ENCODE measurements around the gene ELOVL7. TPM values are rescaled to one million over a fixed set of nuclear protein-coding genes. Genes with fewer than 3 reads are reported as not detected.

Gene ELOVL7
- total and polyA plus RNA-seq, 2 of the 8 experiments (the other 6 are each of a cell fraction or from before 2014, with no cell fraction given) = 3.1 to 5.1 TPM

GRCh38 chr5:60872892-60873291, 28.8 kb upstream of the ELOVL7 start (continued):
- TF ChIP-seq SP4 (IDR thresholded peaks at IDR 0.05; ENCODE audit: low read length) (no peak), KDM4A (IDR thresholded peaks at IDR 0.05; ENCODE audit: low read depth, low read length, severe bottlenecking) (no peak), CHD1 (IDR thresholded peaks at IDR 0.05; ENCODE audit: low read depth, low read length) (no peak), USF2 (IDR thresholded peaks at IDR 0.05; ENCODE audit: low read length) (no peak), POLR2AphosphoS5 (IDR thresholded peaks at IDR 0.05; ENCODE audit: low read depth, low read length) (no peak), GTF2F1 (IDR thresholded peaks at IDR 0.05; ENCODE audit: borderline replicate concordance, low read depth, low read length) (no peak), TEAD4 (IDR thresholded peaks at IDR 0.05; ENCODE audit: low read depth, low read length) (no peak), BACH1 (IDR thresholded peaks at IDR 0.05; ENCODE audit: low read length) (no peak)
